ENCODE data around the gene COPZ2. TPM values are rescaled to one million over a fixed set of nuclear protein-coding genes. Genes with fewer than 3 reads are reported as not detected.

The COPZ2 gene
- total RNA-seq, 4 donors from 2014 or later: 58.1 to 73.9 (median 64.1) TPM

DNA sequence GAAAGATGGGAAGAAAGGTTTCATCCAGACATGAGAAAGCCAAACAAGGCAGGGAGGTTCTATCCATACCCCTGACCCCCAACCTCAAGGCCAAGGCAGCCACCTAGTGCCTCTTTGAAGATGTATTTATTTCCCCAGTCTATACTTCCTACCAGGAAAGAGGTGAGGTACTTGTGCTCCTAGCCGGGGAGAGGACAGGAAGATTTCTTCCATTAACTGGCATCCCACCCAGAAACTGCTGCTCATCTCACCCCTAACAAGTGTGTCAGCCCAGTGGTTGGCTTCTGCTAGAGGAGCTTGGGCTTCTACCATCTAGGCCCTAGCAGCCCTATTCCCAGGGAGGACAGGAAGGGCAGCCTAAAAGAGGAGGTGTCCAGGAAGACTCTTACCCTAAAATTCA is 8.9 kb downstream of the COPZ2 start:
- Histone ChIP-seq H3K36me3 (peaks cover 0 to 10% (median 2%) of the 10 kb centered on the region in 4 donors), H3K27me3 (peaks cover 0 to 7% (median 0%) of the 10 kb centered on the region in 4 donors), H3K9me3 (no peaks in the 10 kb centered on the region), H3K4me1 (peaks cover 34 to 42% (median 39%) of the 10 kb centered on the region in 4 donors), H3K4me3 (no peak overlapping the region), H3K27ac (replicated peaks in 1 of 4) (no peak overlapping the region)
- TF ChIP-seq POLR2AphosphoS5 (IDR thresholded peaks at IDR 0.05): no peak
- intact Hi-C loops (cut with DNase I): no loop called here
- WGBS: 71% methylated on average over 1 of the region's 1 CpG
- DNase-seq (ENCODE audit: extremely low spot score): no peak

GRCh38 chr17:48027322-48027981 is 10.1 kb downstream of the COPZ2 start:
- no peaks in the 10 kb centered on the region for H3K9me3 ChIP-seq
- H3K36me3 ChIP-seq: peaks cover 0 to 7% (median 0%) of the 10 kb centered on the region in 4 donors
- no peak for DNase-seq (ENCODE audit: extremely low spot score)
- no peak for TF ChIP-seq CTCF (IDR thresholded peaks at IDR 0.05)
- TF ChIP-seq EP300 (IDR thresholded peaks at IDR 0.05): no peak
- TF ChIP-seq POLR2A (IDR thresholded peaks at IDR 0.05; ENCODE audit: low read depth): no peak
- no peak for TF ChIP-seq POLR2AphosphoS5 (IDR thresholded peaks at IDR 0.05)
- no peak overlapping the region for H3K4me3 ChIP-seq
- intact Hi-C loops (cut with DNase I): no loop called here
- peaks cover 0 to 17% (median 2%) of the 10 kb centered on the region in 4 donors for H3K27me3 ChIP-seq
- WGBS: 86% methylated on average over 12 of the region's 12 CpGs
- H3K27ac ChIP-seq (replicated peaks in 1 of 4): no peak overlapping the region
- H3K4me1 ChIP-seq: peaks cover 43 to 51% (median 49%) of the 10 kb centered on the region in 4 donors

- no peaks in the 10 kb centered on the region for H3K36me3 ChIP-seq
- WGBS: 20% methylated on average over 11 of the region's 18 CpGs
- no peak for DNase-seq (ENCODE audit: extremely low spot score)
- peak overlapping the region; percentile 67 to 80 (median 74) for H3K27ac ChIP-seq (replicated peaks in 1 of 4)
- peak; percentile 30 to 73 for TF ChIP-seq POLR2AphosphoS5 (IDR thresholded peaks at IDR 0.05)
- TF ChIP-seq POLR2A (IDR thresholded peaks at IDR 0.05; ENCODE audit: low read depth): no peak
- peak; percentile 87 to 95 (median 93) for TF ChIP-seq CTCF (IDR thresholded peaks at IDR 0.05)
- TF ChIP-seq EP300 (IDR thresholded peaks at IDR 0.05): no peak
- H3K4me1 ChIP-seq: peaks cover 43 to 51% (median 49%) of the 10 kb centered on the region in 4 donors
- H3K27me3 ChIP-seq: peaks cover 0 to 17% (median 2%) of the 10 kb centered on the region in 4 donors
- intact Hi-C loops (cut with DNase I): loop anchor here (1.0 kb wide), 1 partner anchor 48 kb away; no protein-coding TSS in a partner anchor
- H3K4me3 ChIP-seq: no peak overlapping the region
- no peaks in the 10 kb centered on the region for H3K9me3 ChIP-seq
Observed at GRCh38 chr17:48026502-48027321, 10.9 kb downstream of the COPZ2 start.

GRCh38 chr17:48025904-48026501 is 11.6 kb downstream of the COPZ2 start:
- H3K27me3 ChIP-seq: peaks cover 0 to 22% (median 2%) of the 10 kb centered on the region in 4 donors
- H3K36me3 ChIP-seq: no peaks in the 10 kb centered on the region
- intact Hi-C loops (cut with DNase I): loop anchor here (1.0 to 2.0 kb wide), 2 partner anchors 48 to 107 kb away; no protein-coding TSS in a partner anchor
- no peak for TF ChIP-seq POLR2AphosphoS5 (IDR thresholded peaks at IDR 0.05)
- peak overlapping the region; percentile 52 to 64 (median 56) for H3K4me3 ChIP-seq
- H3K27ac ChIP-seq (replicated peaks in 1 of 4): peak overlapping the region; percentile 67 to 80 (median 74)
- H3K9me3 ChIP-seq: no peaks in the 10 kb centered on the region
- 24% methylated on average over 8 of the region's 8 CpGs for WGBS
- DNase-seq (ENCODE audit: extremely low spot score): no peak
- H3K4me1 ChIP-seq: peaks cover 43 to 49% (median 48%) of the 10 kb centered on the region in 4 donors

DNA sequence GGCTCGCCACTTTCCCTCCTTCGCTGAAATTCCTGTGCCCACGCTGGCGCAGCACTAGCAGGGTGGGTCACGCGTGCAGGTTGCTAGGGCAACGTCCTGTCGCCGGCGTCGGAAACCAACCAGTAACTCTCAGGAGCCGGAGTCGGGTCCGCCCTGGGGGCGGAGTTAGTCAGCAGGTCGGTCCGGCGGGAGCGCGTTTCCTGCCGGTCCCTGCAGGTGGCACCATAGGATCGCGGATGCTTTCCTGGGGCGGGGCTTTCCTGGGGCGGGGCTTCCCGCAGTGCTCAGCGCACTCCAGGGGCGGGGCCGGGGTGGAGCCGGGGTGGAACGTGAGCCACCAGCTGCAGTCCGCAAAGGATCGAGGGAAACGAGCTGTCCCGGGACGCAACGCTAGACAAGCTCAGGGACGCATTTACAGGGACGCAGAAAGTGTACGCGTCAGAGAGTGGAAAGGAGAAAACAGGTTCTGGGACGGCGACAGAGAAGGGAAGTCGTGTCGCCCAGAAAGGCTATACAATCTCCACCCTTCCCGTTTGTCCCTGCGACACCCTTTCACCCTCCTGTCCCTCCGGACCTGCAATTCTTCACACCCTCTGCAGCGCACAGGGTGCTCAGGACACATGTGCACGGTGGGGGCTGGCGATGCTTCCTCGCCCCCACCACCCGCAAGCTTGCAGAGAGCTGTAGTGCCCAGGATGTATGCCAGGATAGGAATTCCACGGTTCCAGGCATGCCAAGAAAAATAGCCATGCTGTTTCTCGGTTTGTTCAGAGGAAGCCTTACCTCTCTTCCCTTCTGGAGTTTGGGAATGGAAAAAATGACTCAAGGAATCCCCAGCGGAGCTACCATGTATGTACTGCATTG is 12.3 kb downstream of the COPZ2 start:
- no peaks in the 10 kb centered on the region for H3K36me3 ChIP-seq
- under 1% methylated on average over 39 of the region's 56 CpGs for WGBS

More for the DNA sequence above, 12.3 kb downstream of the COPZ2 start:
- TF ChIP-seq CTCF (IDR thresholded peaks at IDR 0.05) (peak; percentile 93 to 94 (median 94)), POLR2AphosphoS5 (IDR thresholded peaks at IDR 0.05) (peak; percentile 62 to 74), POLR2A (IDR thresholded peaks at IDR 0.05; ENCODE audit: low read depth) (no peak), EP300 (IDR thresholded peaks at IDR 0.05) (no peak)
- Histone ChIP-seq H3K27me3 (peaks cover 0 to 28% (median 2%) of the 10 kb centered on the region in 4 donors), H3K4me1 (peaks cover 36 to 42% (median 41%) of the 10 kb centered on the region in 4 donors), H3K4me3 (peak overlapping the region; percentile 52 to 64 (median 56)), H3K27ac (replicated peaks in 1 of 4) (peak overlapping the region; percentile 75 to 92 (median 84)), H3K9me3 (no peaks in the 10 kb centered on the region)
- peak; percentile 100 for DNase-seq (ENCODE audit: extremely low spot score)
- intact Hi-C loops (cut with DNase I): loop anchor here (2.0 kb wide), 1 partner anchor 108 kb away; no protein-coding TSS in a partner anchor
